Neural progenitor cell (in vitro differentiated cells): Measurements from ENCODE around the gene HS2ST1.

Source experiments
- CTCF ChIP-seq: fragments of 200-600 bp; sonication (generic); IDR thresholded peaks from 2 replicates; pipeline ENCODE4 v1.5.1; 2017; ENCODE audit warnings: antibody characterized with exemption, mild to moderate bottlenecking
- EZH2 ChIP-seq: fragments of 200-600 bp; sonication (generic); IDR thresholded peaks from 2 replicates; pipeline ENCODE4 v1.6.1; 2017; ENCODE audit warnings: antibody characterized with exemption, mild to moderate bottlenecking, moderate library complexity
- EZH2phosphoT487 ChIP-seq: fragments of 200-600 bp; sonication (generic); IDR thresholded peaks from 2 replicates; pipeline ENCODE4 v1.6.1; 2017; ENCODE audit warnings: antibody characterized with exemption

GRCh38 chr1:87028576-87028975 lies 114.1 kb downstream of the HS2ST1 start:
- TF ChIP-seq CTCF, result no peak
- no peak for TF ChIP-seq EZH2
- no peak for TF ChIP-seq EZH2phosphoT487
